CD14-positive monocyte (primary cell): ENCODE results near the gene CEP162. TPM values are rescaled to one million over a fixed set of nuclear protein-coding genes. Genes with fewer than 3 reads are reported as not detected.

Experiments
- DNase-seq, 3 donors: peaks; one replicate each; pipeline ENCODE4 v3.0.0-alpha.2; 2011 to 2022
- H2AFZ ChIP-seq: 2 replicates; pipeline ENCODE4 v1.6.0; 2012; ENCODE audit warnings: mild to moderate bottlenecking, low read depth, low read length, inconsistent platforms; ENCODE audit not compliant: insufficient read depth, poor library complexity, severe bottlenecking
- H3K27ac ChIP-seq, 2 donors: 1 replicate in 1 of 2; 2 replicates in 1 of 2; pipeline ENCODE4 v1.5.1; 2012 to 2013; ENCODE audit warnings: low read length in 2 of 2, control low read depth in 1 of 2, inconsistent platforms in 1 of 2, low read depth in 1 of 2, mild to moderate bottlenecking in 1 of 2
- H3K27me3 ChIP-seq, 2 donors: one replicate each; pipeline versions ENCODE4 v1.6.0 to v1.6.1; 2011 to 2013; ENCODE audit warnings: low read length in 2 of 2; ENCODE audit not compliant: control insufficient read depth in 2 of 2, insufficient read depth in 2 of 2
- H3K36me3 ChIP-seq, 2 donors: replicated peaks in 1 of 2; 1 replicate in 1 of 2; 2 replicates in 1 of 2; pipeline versions ENCODE4 v1.5.1 to v1.6.1; 2012 to 2013; ENCODE audit warnings: low read length in 2 of 2, control low read depth in 1 of 2, inconsistent platforms in 1 of 2, mild to moderate bottlenecking in 1 of 2; ENCODE audit not compliant: insufficient read depth in 2 of 2, control insufficient read depth in 1 of 2
- H3K4me1 ChIP-seq, 2 donors: 1 replicate in 1 of 2; 2 replicates in 1 of 2; pipeline versions ENCODE4 v1.5.1 to v1.6.1; 2012 to 2013; ENCODE audit warnings: low read length in 2 of 2, control low read depth in 1 of 2, inconsistent platforms in 1 of 2, mild to moderate bottlenecking in 1 of 2, moderate library complexity in 1 of 2; ENCODE audit not compliant: insufficient read depth in 2 of 2, control insufficient read depth in 1 of 2
- H3K4me2 ChIP-seq: replicated peaks from 2 replicates; pipeline ENCODE3; 2012; ENCODE audit warnings: low read length, moderate library complexity, mild to moderate bottlenecking; ENCODE audit not compliant: poor library complexity, severe bottlenecking; ENCODE audit errors: extremely low read depth
- H3K4me3 ChIP-seq, 3 experiments: fragments of 200-600 bp in 1 of 3; sonication (generic) in 1 of 3; replicated peaks in 1 of 3; 1 replicate in 2 of 3; 2 replicates in 1 of 3; pipeline ENCODE4 v1.5.1; 2011 to 2013; ENCODE audit warnings: low read length in 3 of 3, mild to moderate bottlenecking in 3 of 3, control low read depth in 2 of 3, low read depth in 2 of 3, inconsistent platforms in 1 of 3, moderate library complexity in 1 of 3
- H3K79me2 ChIP-seq: 2 replicates; pipeline ENCODE4 v1.6.0; 2012; ENCODE audit warnings: mild to moderate bottlenecking, control low read depth, inconsistent platforms, low read length, moderate library complexity; ENCODE audit not compliant: insufficient read depth
- H3K9ac ChIP-seq: 2 replicates; pipeline ENCODE4 v1.6.0; 2017; ENCODE audit warnings: low read length, mild to moderate bottlenecking; ENCODE audit not compliant: insufficient read depth, poor library complexity, severe bottlenecking
- H3K9me3 ChIP-seq, 2 donors: replicated peaks in 1 of 2; 1 replicate in 1 of 2; 2 replicates in 1 of 2; pipeline versions ENCODE4 v1.5.1 to v1.6.1; 2012 to 2013; ENCODE audit warnings: low read length in 2 of 2, control low read depth in 1 of 2; ENCODE audit not compliant: control insufficient read depth in 1 of 2, insufficient read depth in 1 of 2
- H4K20me1 ChIP-seq: 2 replicates; pipeline ENCODE4 v1.6.0; 2012; ENCODE audit warnings: mild to moderate bottlenecking, low read length, control low read depth, moderate library complexity; ENCODE audit not compliant: insufficient read depth
- H3K27ac Mint-ChIP-seq, 7 donors: one replicate each; pipeline ENCODE4 v1.8.0; 2020; ENCODE audit warnings: mild to moderate bottlenecking in 7 of 7, mixed read lengths in 7 of 7, moderate library complexity in 6 of 7, inconsistent platforms in 2 of 7
- H3K27me3 Mint-ChIP-seq, 3 donors: one replicate each; pipeline ENCODE4 v1.8.0; 2021 to 2022; ENCODE audit warnings: low read depth in 3 of 3, mild to moderate bottlenecking in 3 of 3, mixed read lengths in 3 of 3, moderate library complexity in 3 of 3, inconsistent platforms in 1 of 3
- H3K36me3 Mint-ChIP-seq, 2 donors: one replicate each; pipeline ENCODE4 v1.8.0; 2020; ENCODE audit warnings: mixed read lengths in 2 of 2, inconsistent platforms in 1 of 2, mild to moderate bottlenecking in 1 of 2
- H3K4me1 Mint-ChIP-seq: one replicate; pipeline ENCODE4 v1.8.0; 2020; ENCODE audit warnings: mild to moderate bottlenecking, mixed read lengths
- H3K4me3 Mint-ChIP-seq, 2 donors: one replicate each; pipeline ENCODE4 v1.8.0; 2020; ENCODE audit warnings: mild to moderate bottlenecking in 2 of 2, mixed read lengths in 2 of 2, moderate library complexity in 1 of 2
- H3K9me3 Mint-ChIP-seq, 7 donors: one replicate each; pipeline ENCODE4 v1.8.0; 2020 to 2022; ENCODE audit warnings: mixed read lengths in 7 of 7, mild to moderate bottlenecking in 6 of 7, moderate library complexity in 6 of 7, inconsistent platforms in 2 of 7
- WGBS: methylation state at CpG from one replicate; pipeline ENCODE4 v1.1.5; 2013; ENCODE audit warnings: missing lambda C conversion rate; ENCODE audit not compliant: insufficient coverage; 5-methylcytosine and 5-hydroxymethylcytosine counted together
- intact Hi-C, 2 donors: fragments of 100-400 bp; cut with micrococcal nuclease; formaldehyde crosslinking; loops; one replicate each; pipeline versions ENCODE4 v1.15.0 to v1.15.1; 2023
- polyA plus RNA-seq, 3 donors: library from polyadenylated mRNA; depleted of rRNA in 1 of 3; unstranded in 2 of 3; stranded (reverse) in 1 of 3; fragments of 300-500 nt in 2 of 3; fragments of >200 nt in 1 of 3; fragmentation: Illumina TruSeq in 2 of 3; gene quantifications; 1 replicate in 2 of 3; 2 replicates in 1 of 3; pipeline ENCODE4 v1.2.3, GENCODE V29; 2012 to 2021
- TF ChIP-seq, protein P1 (sequence below): fragments of 200-600 bp; IDR thresholded peaks from one replicate; pipeline ENCODE4 v1.8.0; 2022; ENCODE audit warnings: antibody characterized with exemption, mild to moderate bottlenecking

The CEP162 gene
- polyA plus RNA-seq, 3 donors = 1.5 to 2.7 (median 1.6) TPM

DNA sequence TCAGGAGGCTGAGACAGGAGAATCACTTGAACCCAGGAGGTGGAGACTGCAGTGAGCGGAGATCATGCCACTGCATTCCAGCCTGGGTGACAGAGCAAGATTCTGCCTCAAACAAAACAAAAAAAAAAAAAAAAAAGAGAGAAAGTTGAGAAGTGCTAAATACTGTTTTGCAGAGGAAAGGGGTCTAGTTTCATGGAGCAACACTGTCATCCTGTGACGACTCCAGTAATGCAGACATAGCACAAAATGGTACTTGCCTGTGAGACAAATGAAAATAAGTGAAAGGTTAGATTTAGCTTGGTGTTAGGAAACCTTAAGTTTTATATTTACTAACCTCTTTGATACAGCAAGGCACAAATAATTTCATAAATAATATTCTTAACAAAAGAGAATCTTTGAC lies 29.7 kb downstream of the CEP162 start:
- Histone ChIP-seq H3K9me3 (peaks cover 3 to 15% of the 10 kb centered on the region in 2 donors), H2AFZ (no peak overlapping the region), H3K9ac (no peak overlapping the region), H3K4me1 (no peaks in the 10 kb centered on the region), H3K79me2 (no peaks in the 10 kb centered on the region), H3K4me2 (no peak overlapping the region), H3K36me3 (peaks cover 44 to 68% of the 10 kb centered on the region in 2 donors), H3K4me3 (no peak overlapping the region), H4K20me1 (no peaks in the 10 kb centered on the region), H3K27ac (no peak overlapping the region), H3K27me3 (no peaks in the 10 kb centered on the region)
- TF ChIP-seq, protein P1, sequence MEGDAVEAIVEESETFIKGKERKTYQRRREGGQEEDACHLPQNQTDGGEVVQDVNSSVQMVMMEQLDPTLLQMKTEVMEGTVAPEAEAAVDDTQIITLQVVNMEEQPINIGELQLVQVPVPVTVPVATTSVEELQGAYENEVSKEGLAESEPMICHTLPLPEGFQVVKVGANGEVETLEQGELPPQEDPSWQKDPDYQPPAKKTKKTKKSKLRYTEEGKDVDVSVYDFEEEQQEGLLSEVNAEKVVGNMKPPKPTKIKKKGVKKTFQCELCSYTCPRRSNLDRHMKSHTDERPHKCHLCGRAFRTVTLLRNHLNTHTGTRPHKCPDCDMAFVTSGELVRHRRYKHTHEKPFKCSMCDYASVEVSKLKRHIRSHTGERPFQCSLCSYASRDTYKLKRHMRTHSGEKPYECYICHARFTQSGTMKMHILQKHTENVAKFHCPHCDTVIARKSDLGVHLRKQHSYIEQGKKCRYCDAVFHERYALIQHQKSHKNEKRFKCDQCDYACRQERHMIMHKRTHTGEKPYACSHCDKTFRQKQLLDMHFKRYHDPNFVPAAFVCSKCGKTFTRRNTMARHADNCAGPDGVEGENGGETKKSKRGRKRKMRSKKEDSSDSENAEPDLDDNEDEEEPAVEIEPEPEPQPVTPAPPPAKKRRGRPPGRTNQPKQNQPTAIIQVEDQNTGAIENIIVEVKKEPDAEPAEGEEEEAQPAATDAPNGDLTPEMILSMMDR = no peak
- DNase-seq = no peak
- Mint-ChIP-seq H3K36me3 (peaks cover 47 to 72% of the 10 kb centered on the region in 2 donors), H3K4me1 (no peaks in the 10 kb centered on the region), H3K9me3 (peaks cover 5 to 15% (median 12%) of the 10 kb centered on the region in 7 donors), H3K27ac (peak overlapping the region in 1 of 7 donors; percentile 45), H3K4me3 (no peak overlapping the region), H3K27me3 (no peaks in the 10 kb centered on the region)
- no CpG with 5 or more reads among the region's 2 CpGs for WGBS
- intact Hi-C loops = no loop called here

GRCh38 chr6:84193114-84193708 lies 34.2 kb downstream of the CEP162 start:
- H3K36me3 ChIP-seq = peaks cover 47 to 69% of the 10 kb centered on the region in 2 donors
- H3K4me1 ChIP-seq = no peaks in the 10 kb centered on the region
- no peak overlapping the region for H3K4me3 ChIP-seq
- no peak overlapping the region for H2AFZ ChIP-seq
- H3K27ac Mint-ChIP-seq = no peak overlapping the region
- peaks cover 68 to 84% of the 10 kb centered on the region in 2 donors for H3K36me3 Mint-ChIP-seq
- peaks cover 7 to 25% (median 19%) of the 10 kb centered on the region in 7 donors for H3K9me3 Mint-ChIP-seq
- no CpG with 5 or more reads among the region's 2 CpGs for WGBS
- H3K4me2 ChIP-seq = no peak overlapping the region
- H3K79me2 ChIP-seq = no peaks in the 10 kb centered on the region
- H3K27ac ChIP-seq = no peak overlapping the region
- TF ChIP-seq, protein P1 = no peak
- H3K4me3 Mint-ChIP-seq = no peak overlapping the region
- H4K20me1 ChIP-seq = no peaks in the 10 kb centered on the region
- H3K9ac ChIP-seq = no peak overlapping the region
- intact Hi-C loops = no loop called here
- peaks cover 0 to 3% (median 0%) of the 10 kb centered on the region in 3 donors for H3K27me3 Mint-ChIP-seq
- H3K9me3 ChIP-seq = peaks cover 3 to 20% of the 10 kb centered on the region in 2 donors
- H3K27me3 ChIP-seq = no peaks in the 10 kb centered on the region
- H3K4me1 Mint-ChIP-seq = no peaks in the 10 kb centered on the region
- DNase-seq = no peak
